SK-N-SH (cell line): ENCODE results near the gene C4B. TPM values are rescaled to one million over a fixed set of nuclear protein-coding genes. Genes with fewer than 3 reads are reported as not detected.

Experiments used
- CTCF ChIA-PET: fragments of 300-600, 350-600 bp; formaldehyde crosslinking; extraction: SDS; loops from one replicate; lab custom pipeline; 2021; lab: Yijun Ruan, JAX
- POLR2A ChIA-PET: fragments of 350-600 bp; sonication (Branson Sonifier 250); formaldehyde crosslinking; extraction: SDS; loops from one replicate; lab custom pipeline; 2020; ENCODE audit warnings: antibody characterized with exemption, inconsistent platforms; lab: Yijun Ruan, JAX
- DNase-seq: peaks from one replicate; pipeline ENCODE4 v3.0.0; 2012
- H2AFZ ChIP-seq: fragments of 200-600 bp; sonication (generic); 2 replicates; pipeline ENCODE4 v1.8.1; 2016; ENCODE audit warnings: antibody characterized with exemption, mild to moderate bottlenecking, low read depth
- H3F3A ChIP-seq: fragments of 200-600 bp; sonication (generic); replicated peaks from 2 replicates; pipeline ENCODE3; 2016; ENCODE audit warnings: antibody characterized with exemption, mild to moderate bottlenecking; ENCODE audit not compliant: insufficient read depth
- H3K27ac ChIP-seq, 2 experiments: fragments of 200-500 bp in 1 of 2; fragments of 200-600 bp in 1 of 2; sonication (Bioruptor generic) in 1 of 2; sonication (generic), shearing (Covaris generic) in 1 of 2; 2 replicates each; pipeline versions ENCODE4 v1.5.1 to v1.6.1; 2014 to 2016; ENCODE audit warnings: low read depth in 2 of 2, inconsistent platforms in 1 of 2, low read length in 1 of 2, mild to moderate bottlenecking in 1 of 2, mixed read lengths in 1 of 2
- H3K27me3 ChIP-seq: fragments of 200-600 bp; sonication (generic), shearing (Covaris generic); 2 replicates; pipeline ENCODE4 v1.6.1; 2016; ENCODE audit warnings: mixed run types; ENCODE audit not compliant: insufficient read depth
- H3K36me3 ChIP-seq, 2 experiments: fragments of 200-500 bp in 1 of 2; fragments of 200-600 bp in 1 of 2; sonication (Bioruptor generic) in 1 of 2; sonication (generic) in 1 of 2; replicated peaks in 1 of 2; 2 replicates each; pipeline versions ENCODE3 to v1.5.1; 2014 to 2016; ENCODE audit warnings: low read length in 1 of 2, mild to moderate bottlenecking in 1 of 2; ENCODE audit not compliant: insufficient read depth in 2 of 2, control insufficient read depth in 1 of 2
- H3K4me1 ChIP-seq, 2 experiments: fragments of 200-500 bp in 1 of 2; fragments of 200-600 bp in 1 of 2; sonication (Bioruptor generic) in 1 of 2; sonication (generic), shearing (Covaris generic) in 1 of 2; 2 replicates each; pipeline versions ENCODE4 v1.5.1 to v1.6.1; 2014 to 2016; ENCODE audit warnings: low read depth in 1 of 2, low read length in 1 of 2, mixed run types in 1 of 2; ENCODE audit not compliant: insufficient read depth in 2 of 2, control insufficient read depth in 1 of 2
- H3K4me2 ChIP-seq: fragments of 200-600 bp; sonication (generic), shearing (Covaris generic); 2 replicates; pipeline ENCODE4 v1.6.1; 2017; ENCODE audit warnings: mixed run types
- H3K4me3 ChIP-seq, 2 experiments: fragments of 200-500 bp in 1 of 2; fragments of 200-600 bp in 1 of 2; sonication (Bioruptor generic) in 1 of 2; sonication (generic), shearing (Covaris generic) in 1 of 2; 2 replicates each; pipeline versions ENCODE4 v1.5.1 to v1.8.1; 2014 to 2016; ENCODE audit warnings: low read depth in 2 of 2, inconsistent platforms in 1 of 2, low read length in 1 of 2, mild to moderate bottlenecking in 1 of 2, mixed read lengths in 1 of 2, moderate library complexity in 1 of 2
- H3K79me2 ChIP-seq: fragments of 200-600 bp; sonication (generic); 2 replicates; pipeline ENCODE4 v1.8.1; 2017; ENCODE audit warnings: mild to moderate bottlenecking; ENCODE audit not compliant: insufficient read depth
- H3K9ac ChIP-seq: fragments of 200-600 bp; sonication (generic); 2 replicates; pipeline ENCODE4 v1.6.1; 2017; ENCODE audit warnings: mixed run types
- H3K9me2 ChIP-seq: fragments of 200-600 bp; sonication (generic); 2 replicates; pipeline ENCODE4 v1.6.1; 2017; ENCODE audit warnings: mixed run types
- H3K9me3 ChIP-seq: fragments of 200-600 bp; sonication (generic); 2 replicates; pipeline ENCODE4 v1.6.1; 2017; ENCODE audit warnings: mixed run types, mild to moderate bottlenecking, moderate library complexity
- H4K20me1 ChIP-seq: fragments of 200-600 bp; sonication (generic); 2 replicates; pipeline ENCODE4 v1.6.1; 2017; ENCODE audit warnings: mild to moderate bottlenecking, mixed run types; ENCODE audit not compliant: insufficient read depth
- ELF1 ChIP-seq: IDR thresholded peaks from 2 replicates; pipeline ENCODE4 v1.4.0; 2012
- EP300 ChIP-seq, 2 experiments: IDR thresholded peaks; 2 replicates each; pipeline versions ENCODE4 v1.4.0 to v1.6.1; 2012; ENCODE audit warnings: borderline replicate concordance in 1 of 2, low read depth in 1 of 2, low read length in 1 of 2
- FOSL2 ChIP-seq: IDR thresholded peaks from 2 replicates; pipeline ENCODE4 v1.4.0; 2012; ENCODE audit warnings: low read depth, mild to moderate bottlenecking, moderate library complexity, borderline replicate concordance
- GABPA ChIP-seq: IDR thresholded peaks from 2 replicates; pipeline ENCODE4 v1.4.0; 2012; ENCODE audit warnings: low read depth, mild to moderate bottlenecking
- GATA2 ChIP-seq: sonication (generic); formaldehyde crosslinking; IDR thresholded peaks from 2 replicates; pipeline ENCODE4 v1.5.0; 2020; ENCODE audit warnings: mild to moderate bottlenecking, missing genetic modification reagents
- JUND ChIP-seq: IDR thresholded peaks from 2 replicates; pipeline ENCODE4 v1.4.0; 2012
- MEF2A ChIP-seq: IDR thresholded peaks from 2 replicates; pipeline ENCODE4 v1.4.0; 2012; ENCODE audit warnings: low read depth, borderline replicate concordance
- NFIC ChIP-seq: IDR thresholded peaks from 2 replicates; pipeline ENCODE4 v1.4.0; 2012; ENCODE audit warnings: borderline replicate concordance
- POLR2AphosphoS5 ChIP-seq: IDR thresholded peaks from 2 replicates; pipeline ENCODE4 v1.6.1; 2012; ENCODE audit warnings: low read depth, low read length
- REST ChIP-seq: IDR thresholded peaks from 2 replicates; pipeline ENCODE4 v1.6.1; 2012; ENCODE audit warnings: mild to moderate bottlenecking, low read depth, low read length, moderate library complexity
- SIN3A ChIP-seq: IDR thresholded peaks from 2 replicates; pipeline ENCODE4 v1.6.1; 2012; ENCODE audit warnings: low read depth, mild to moderate bottlenecking, low read length, moderate library complexity, borderline replicate concordance
- SMC3 ChIP-seq: IDR thresholded peaks from 2 replicates; pipeline ENCODE4 v1.6.1; 2012; ENCODE audit warnings: low read depth, low read length, improper control_type of control experiment
- TAF1 ChIP-seq: IDR thresholded peaks from 2 replicates; pipeline ENCODE4 v1.6.1; 2012; ENCODE audit warnings: low read depth, mild to moderate bottlenecking, low read length, moderate library complexity, borderline replicate concordance
- YY1 ChIP-seq: IDR thresholded peaks from 2 replicates; pipeline ENCODE4 v1.4.0; 2012; ENCODE audit warnings: low read depth, mild to moderate bottlenecking
- WGBS: methylation state at CpG from one replicate; pipeline ENCODE4 v1.1.6; 2017; ENCODE audit warnings: low lambda C conversion rate; 5-methylcytosine and 5-hydroxymethylcytosine counted together
- polyA plus RNA-seq, 3 experiments: library from polyadenylated mRNA; depleted of rRNA; stranded (reverse); fragments of >200 nt; gene quantifications; 2 replicates each; pipeline ENCODE4 v1.2.3, GENCODE V29; 2012
- TF ChIP-seq, protein P1 (sequence below): IDR thresholded peaks from 2 replicates; pipeline ENCODE4 v1.4.0; 2012; ENCODE audit warnings: low read depth
- TF ChIP-seq, protein P2 (sequence below): IDR thresholded peaks from 2 replicates; pipeline ENCODE4; 2012
- TF ChIP-seq, protein P3 (sequence below): IDR thresholded peaks from 2 replicates; pipeline ENCODE4 v1.4.0; 2012; ENCODE audit warnings: low read depth, borderline replicate concordance
- TF ChIP-seq, protein P4 (sequence below): fragments of 150-350 bp; IDR thresholded peaks from 2 replicates; pipeline ENCODE4 v1.6.1; 2017; ENCODE audit warnings: antibody characterized with exemption, low read length, low read depth, borderline replicate concordance

C4B gene
- polyA plus RNA-seq, 1 of the 3 experiments (the other 2 are of a cell fraction): 10.9 TPM

- H3F3A ChIP-seq: no peaks in the 10 kb centered on the region
- no peak overlapping the region for H3K4me2 ChIP-seq
- no peaks in the 10 kb centered on the region for H3K79me2 ChIP-seq
- H3K27me3 ChIP-seq: peaks cover 33% of the 10 kb centered on the region
- no peaks in the 10 kb centered on the region for H3K36me3 ChIP-seq
- H2AFZ ChIP-seq: no peak overlapping the region
- H3K9ac ChIP-seq: no peak overlapping the region
- 39% methylated on average over 3 of the region's 7 CpGs for WGBS
- TF ChIP-seq JUND: no peak
- TF ChIP-seq MEF2A: no peak
- no peak for TF ChIP-seq SMC3
- no peak for TF ChIP-seq SIN3A
- no peak for TF ChIP-seq REST
- TF ChIP-seq, protein P1, sequence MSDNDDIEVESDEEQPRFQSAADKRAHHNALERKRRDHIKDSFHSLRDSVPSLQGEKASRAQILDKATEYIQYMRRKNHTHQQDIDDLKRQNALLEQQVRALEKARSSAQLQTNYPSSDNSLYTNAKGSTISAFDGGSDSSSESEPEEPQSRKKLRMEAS: no peak
- TF ChIP-seq YY1: no peak
- no peak for TF ChIP-seq POLR2AphosphoS5
- TF ChIP-seq GATA2: no peak
- TF ChIP-seq ELF1: no peak
- TF ChIP-seq GABPA: no peak
- no peak for TF ChIP-seq TAF1
- TF ChIP-seq, protein P2, sequence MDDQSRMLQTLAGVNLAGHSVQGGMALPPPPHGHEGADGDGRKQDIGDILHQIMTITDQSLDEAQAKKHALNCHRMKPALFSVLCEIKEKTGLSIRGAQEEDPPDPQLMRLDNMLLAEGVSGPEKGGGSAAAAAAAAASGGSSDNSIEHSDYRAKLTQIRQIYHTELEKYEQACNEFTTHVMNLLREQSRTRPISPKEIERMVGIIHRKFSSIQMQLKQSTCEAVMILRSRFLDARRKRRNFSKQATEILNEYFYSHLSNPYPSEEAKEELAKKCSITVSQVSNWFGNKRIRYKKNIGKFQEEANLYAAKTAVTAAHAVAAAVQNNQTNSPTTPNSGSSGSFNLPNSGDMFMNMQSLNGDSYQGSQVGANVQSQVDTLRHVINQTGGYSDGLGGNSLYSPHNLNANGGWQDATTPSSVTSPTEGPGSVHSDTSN: no peak
- TF ChIP-seq EP300 (IDR thresholded peaks at IDR 0.05; ENCODE audit: borderline replicate concordance in 1 of 2, low read depth in 1 of 2, low read length in 1 of 2): no peak
- no peak for TF ChIP-seq FOSL2
- TF ChIP-seq, protein P3, sequence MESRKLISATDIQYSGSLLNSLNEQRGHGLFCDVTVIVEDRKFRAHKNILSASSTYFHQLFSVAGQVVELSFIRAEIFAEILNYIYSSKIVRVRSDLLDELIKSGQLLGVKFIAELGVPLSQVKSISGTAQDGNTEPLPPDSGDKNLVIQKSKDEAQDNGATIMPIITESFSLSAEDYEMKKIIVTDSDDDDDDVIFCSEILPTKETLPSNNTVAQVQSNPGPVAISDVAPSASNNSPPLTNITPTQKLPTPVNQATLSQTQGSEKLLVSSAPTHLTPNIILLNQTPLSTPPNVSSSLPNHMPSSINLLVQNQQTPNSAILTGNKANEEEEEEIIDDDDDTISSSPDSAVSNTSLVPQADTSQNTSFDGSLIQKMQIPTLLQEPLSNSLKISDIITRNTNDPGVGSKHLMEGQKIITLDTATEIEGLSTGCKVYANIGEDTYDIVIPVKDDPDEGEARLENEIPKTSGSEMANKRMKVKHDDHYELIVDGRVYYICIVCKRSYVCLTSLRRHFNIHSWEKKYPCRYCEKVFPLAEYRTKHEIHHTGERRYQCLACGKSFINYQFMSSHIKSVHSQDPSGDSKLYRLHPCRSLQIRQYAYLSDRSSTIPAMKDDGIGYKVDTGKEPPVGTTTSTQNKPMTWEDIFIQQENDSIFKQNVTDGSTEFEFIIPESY: no peak
- TF ChIP-seq, protein P4, sequence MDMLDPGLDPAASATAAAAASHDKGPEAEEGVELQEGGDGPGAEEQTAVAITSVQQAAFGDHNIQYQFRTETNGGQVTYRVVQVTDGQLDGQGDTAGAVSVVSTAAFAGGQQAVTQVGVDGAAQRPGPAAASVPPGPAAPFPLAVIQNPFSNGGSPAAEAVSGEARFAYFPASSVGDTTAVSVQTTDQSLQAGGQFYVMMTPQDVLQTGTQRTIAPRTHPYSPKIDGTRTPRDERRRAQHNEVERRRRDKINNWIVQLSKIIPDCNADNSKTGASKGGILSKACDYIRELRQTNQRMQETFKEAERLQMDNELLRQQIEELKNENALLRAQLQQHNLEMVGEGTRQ: no peak
- TF ChIP-seq NFIC: no peak
- no peak for DNase-seq
- H3K4me3 ChIP-seq: no peak overlapping the region
- ChIA-PET CTCF (no interaction called here), POLR2A (no interaction called here)
- no peaks in the 10 kb centered on the region for H4K20me1 ChIP-seq
- no peaks in the 10 kb centered on the region for H3K4me1 ChIP-seq
- H3K9me2 ChIP-seq: no peaks in the 10 kb centered on the region
- no peak overlapping the region for H3K27ac ChIP-seq
- H3K9me3 ChIP-seq: no peaks in the 10 kb centered on the region
These were observed 41.7 kb downstream of the C4B start for GRCh38 chr6:32056254-32056653.
